ENCODE measurements around the gene ZNF469.
"Not testable (repeated sequence)": the region's sequence is repeated elsewhere in the genome, so short reads cannot be mapped to it uniquely, and the experiment has no call there.

DNA sequence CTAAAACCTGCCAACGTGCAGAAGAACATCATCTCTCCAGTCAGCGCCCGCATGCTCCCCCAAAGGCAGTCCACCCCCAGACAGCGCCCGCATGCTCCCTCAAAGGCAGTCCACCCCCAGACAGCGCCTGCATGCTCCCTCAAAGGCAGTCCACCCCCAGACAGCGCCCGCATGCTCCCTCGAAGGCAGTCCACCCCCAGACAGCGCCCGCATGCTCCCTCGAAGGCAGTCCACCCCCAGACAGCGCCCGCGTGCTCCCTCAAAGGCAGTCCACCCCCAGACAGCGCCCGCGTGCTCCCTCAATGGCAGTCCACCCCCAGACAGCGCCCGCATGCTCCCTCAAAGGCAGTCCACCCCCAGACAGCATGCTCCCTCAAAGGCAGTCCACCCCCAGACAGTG, 22.4 kb upstream of the ZNF469 start:
- TF ChIP-seq POLR2AphosphoS5 (IDR thresholded peaks at IDR 0.05; ENCODE audit: borderline replicate concordance, low read depth, low read length); EZH2 (IDR thresholded peaks at IDR 0.05); FOXP2 (optimal IDR thresholded peaks at IDR 0.05; ENCODE audit: control extremely low read depth, extremely low read length, insufficient read depth): not testable (repeated sequence)

All from SK-N-MC (cell line).